ENCODE data around the gene CTXN1.
"Not testable (repeated sequence)": the region's sequence is repeated elsewhere in the genome, so short reads cannot be mapped to it uniquely, and the experiment has no call there.

Gene CTXN1

DNA sequence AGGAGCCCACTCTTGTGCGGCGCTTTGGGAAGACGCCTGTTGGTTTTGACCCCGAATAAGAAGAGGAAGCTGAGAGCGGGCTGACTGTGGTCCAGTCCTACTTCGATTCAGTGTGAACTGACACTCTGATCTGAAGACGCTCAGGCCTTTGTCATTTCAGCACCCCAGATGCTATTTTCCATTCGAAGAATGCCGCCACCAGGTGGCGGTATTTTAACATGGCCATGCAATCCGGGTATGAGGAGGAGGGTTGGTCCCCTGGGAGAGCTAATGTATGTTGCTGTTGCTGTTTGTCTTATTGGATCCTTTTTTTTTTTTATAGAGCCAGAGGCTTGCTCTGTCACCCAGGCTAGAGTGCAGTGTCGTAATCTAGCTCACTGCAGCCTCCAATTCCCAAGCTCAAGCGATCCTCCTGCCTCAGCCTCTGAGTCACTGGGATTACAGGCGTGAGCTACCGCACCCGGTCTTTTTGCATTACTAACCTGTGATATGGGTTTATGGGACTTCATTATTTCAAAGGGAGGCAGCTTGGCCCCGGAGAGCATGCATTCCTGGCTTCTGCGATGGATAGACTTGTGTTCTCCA, 18.3 kb upstream of the CTXN1 start:
- peak; percentile 85 to 86 for DNase-seq (ENCODE audit: low read depth in 2 of 2)

DNA sequence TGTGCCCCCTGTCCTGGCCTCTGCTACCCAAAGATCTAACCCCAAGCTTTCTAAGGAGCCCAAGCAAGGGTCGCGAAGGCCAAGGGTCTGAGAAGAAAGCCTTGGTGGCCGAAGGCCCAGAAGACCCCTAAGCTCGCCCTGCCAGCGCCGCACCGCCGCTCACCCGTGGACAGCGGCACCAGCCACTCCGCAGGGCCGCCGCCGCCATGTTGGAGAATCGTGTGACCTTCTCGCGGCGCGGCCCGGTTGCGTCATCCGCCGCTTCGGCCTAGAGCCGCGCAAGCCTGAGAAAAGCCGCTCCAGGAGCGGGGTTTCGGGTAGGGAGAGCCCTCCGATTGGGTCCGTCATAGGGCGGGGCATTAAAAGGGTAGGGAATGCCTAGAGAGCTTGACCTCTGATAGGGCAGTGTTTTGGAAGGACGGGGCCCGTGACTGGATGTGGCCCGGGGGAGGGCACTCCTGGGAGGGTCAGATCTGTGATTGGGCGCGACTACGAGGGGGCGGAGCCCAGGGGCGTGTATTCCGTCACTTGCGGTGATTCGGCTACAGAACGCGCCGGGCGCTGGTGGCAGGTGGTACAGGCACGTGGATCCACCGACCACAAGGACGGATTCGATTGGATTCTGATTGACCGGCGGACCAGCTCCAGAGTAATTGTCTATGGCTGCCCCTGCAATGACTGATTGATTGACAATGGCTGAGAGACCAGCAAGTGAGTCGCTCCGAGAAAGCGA, 17.7 kb upstream of the CTXN1 start, which contains the start of gene TIMM44:
TIMM44 (minus strand) TSS at position 223 of the 733 bp plus-strand sequence; CDS start at position 208, 15 bp downstream.
- peak; percentile 99 for DNase-seq (ENCODE audit: low read depth in 2 of 2)

DNA sequence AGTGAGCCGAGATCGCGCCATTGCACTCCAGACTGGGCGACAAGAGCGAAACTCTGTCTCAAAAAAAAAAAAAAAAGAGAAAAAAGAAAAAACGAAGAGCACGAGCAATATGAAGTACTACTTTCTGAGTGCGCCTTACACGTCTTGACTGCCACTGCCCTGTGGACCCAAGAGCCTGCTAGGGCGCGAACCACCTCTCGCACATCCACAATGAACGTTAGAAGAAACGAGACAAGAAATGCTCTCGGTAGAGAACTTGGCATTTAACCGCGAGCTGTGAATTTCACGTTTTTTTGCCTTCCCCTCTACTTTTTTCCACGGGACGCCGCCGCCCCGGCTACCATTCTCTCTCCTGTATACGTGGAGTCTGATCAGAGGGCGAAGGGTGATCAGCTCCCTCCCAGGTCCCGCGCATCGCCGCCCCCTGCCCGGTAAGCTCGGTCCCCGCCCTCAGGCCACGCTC, 17.1 kb upstream of the CTXN1 start:
- DNase-seq (ENCODE audit: low read depth in 2 of 2): no peak

DNA sequence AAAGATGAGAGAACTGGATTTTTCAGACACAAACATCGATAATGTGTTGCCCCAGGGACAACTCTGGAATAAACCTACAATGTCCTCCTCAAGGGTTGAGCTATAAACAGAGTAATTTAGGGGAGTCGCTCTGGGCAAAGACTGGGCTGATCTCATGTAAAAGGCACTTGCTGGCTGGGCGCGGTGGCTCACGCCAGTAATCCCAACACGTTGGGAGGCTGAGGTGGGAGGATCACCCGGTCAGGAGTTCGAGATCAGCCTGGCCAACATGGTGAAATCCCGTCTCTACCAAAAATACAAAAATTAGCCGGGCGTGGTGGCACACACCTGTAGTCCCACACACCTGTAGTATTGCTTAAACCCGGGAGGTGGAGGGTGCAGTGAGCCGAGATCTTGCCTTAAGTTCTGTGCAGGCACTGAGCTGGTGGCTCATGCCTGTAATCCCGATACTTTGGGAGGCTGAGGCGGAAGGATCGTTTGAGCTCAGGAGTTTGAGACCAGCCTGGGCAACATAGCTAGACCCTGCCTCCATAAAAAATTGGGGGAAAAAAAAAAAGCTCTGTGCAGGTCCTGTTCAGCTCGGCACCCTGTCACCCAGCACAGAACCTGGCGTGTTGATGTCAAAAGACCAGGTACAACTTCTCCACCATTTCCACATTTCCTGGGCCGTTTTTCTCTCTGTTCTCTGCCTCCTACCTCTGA, 16.1 kb upstream of the CTXN1 start:
- no peak for DNase-seq (ENCODE audit: low read depth in 2 of 2)

DNA sequence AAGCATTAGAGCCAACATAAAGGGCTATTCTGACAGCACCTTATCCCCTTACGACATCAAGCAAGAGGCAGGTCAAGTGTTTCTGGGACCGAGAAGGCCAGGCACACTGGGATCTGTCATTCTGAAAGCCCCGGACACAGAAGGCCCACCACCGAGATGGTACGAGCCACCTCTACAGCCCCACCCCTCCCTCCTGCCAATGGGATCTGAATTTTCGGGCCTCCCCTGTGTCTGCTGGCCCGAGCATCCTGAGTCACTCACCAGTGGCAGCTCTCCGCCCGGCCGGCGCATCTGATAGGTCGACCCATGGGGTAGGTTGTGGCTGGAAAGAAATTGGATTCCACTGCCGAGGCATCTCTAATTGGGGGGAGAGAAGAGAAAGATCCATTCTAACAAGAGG, 14.9 kb upstream of the CTXN1 start:
- DNase-seq (ENCODE audit: low read depth in 2 of 2): no peak

DNA sequence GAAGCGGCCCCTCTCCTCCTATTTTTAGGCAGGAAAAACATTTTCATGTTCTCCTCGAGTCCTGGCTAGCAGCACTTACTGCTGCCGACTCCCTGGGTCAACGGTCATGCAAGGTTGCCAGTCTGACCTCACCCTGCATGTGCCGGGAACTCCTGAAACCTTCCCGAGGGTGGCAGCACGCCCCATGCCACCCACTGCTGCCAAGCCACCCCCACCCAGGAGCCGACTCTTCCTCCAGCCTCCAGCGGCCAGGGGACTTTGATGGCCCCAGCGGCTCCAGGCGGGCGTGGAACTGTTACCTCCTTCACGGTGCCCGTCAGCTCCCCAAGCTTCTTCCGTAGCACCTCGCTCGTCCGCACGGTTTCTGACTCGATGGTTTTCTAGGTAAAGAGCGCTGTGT, 8.8 kb upstream of the CTXN1 start:
- no peak for DNase-seq (ENCODE audit: low read depth in 2 of 2)

DNA sequence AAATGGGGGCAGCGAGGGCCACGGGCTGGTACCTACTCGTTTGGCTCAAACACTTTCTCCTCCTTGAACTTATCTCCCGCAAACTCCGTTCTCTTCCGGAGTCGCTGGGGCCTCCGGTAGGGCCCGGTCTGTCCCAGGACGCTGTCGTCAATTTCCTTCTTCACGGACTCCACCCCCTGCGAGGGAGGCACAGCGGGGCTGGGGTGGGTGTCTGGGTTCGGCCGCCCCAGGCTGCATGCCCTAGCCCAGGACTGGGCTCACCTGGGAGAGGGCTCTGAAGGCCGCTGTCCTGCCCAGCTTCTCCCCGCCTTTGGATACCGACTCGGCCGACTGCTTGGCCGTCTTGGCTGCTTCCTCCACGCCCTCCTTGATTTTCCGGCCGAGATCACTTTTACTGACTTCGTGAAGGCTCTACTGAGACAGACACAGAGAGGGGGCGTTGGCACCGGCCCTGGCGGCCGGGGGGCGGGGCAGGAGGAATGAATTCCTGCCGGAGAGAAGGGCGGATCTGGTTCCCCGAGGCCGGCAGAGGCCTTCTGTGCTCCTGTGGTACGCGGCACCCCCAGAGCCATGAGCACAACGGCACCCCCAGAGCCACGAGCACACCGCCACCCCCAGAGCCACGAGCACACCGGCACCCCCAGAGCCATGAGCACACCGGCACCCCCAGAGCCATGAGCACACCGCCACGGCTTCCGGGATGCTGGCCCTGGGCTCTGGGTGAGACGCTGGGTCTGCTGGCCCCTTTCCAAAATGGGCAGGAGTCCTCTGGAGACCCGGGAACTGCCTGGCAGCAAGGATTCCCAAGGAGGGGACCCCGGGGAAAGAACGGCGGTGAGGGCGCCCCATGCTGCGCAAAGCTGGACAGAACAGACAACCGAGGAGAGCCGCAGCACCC, 8.1 kb upstream of the CTXN1 start:
- DNase-seq (ENCODE audit: low read depth in 2 of 2): no peak

DNA sequence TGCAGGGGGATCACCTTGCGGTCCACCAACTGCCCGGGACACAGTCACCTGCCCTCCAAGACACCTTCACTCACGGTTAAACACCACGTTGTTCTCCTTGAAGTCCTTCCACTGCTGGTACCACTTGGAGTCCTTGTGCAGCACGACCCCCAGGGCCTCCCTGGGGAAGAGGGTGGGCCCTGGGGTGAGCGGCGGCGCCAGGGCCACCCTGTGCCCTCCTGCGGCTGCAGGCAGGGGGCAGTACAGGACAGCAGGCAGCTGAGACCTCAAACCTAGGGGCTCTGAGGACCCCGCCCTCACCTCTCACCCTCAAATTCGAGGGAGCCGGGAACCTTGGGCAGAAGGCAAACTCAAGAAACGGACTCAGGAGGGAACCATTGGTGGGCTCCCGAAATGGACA, 7.5 kb upstream of the CTXN1 start:
- DNase-seq (ENCODE audit: low read depth in 2 of 2): no peak

DNA sequence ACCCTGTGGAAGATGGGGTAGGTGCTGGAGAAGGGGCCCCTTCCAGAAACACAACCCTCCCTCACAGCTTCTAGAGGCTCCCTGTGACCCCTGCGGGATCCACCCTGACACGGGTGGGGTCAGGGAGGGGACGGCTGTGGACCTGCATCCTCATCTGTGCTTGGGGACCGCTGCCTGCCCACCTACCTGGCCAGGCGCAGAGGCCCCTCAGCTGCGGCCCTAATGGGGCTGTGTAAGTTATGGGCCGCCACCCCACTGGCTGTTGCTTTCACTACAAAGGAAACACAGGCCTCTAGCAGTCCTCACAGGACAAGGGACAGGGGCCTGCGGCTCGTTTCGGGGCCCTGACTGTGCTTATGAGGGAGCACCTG, 7.0 kb upstream of the CTXN1 start:
- no peak for DNase-seq (ENCODE audit: low read depth in 2 of 2)

DNA sequence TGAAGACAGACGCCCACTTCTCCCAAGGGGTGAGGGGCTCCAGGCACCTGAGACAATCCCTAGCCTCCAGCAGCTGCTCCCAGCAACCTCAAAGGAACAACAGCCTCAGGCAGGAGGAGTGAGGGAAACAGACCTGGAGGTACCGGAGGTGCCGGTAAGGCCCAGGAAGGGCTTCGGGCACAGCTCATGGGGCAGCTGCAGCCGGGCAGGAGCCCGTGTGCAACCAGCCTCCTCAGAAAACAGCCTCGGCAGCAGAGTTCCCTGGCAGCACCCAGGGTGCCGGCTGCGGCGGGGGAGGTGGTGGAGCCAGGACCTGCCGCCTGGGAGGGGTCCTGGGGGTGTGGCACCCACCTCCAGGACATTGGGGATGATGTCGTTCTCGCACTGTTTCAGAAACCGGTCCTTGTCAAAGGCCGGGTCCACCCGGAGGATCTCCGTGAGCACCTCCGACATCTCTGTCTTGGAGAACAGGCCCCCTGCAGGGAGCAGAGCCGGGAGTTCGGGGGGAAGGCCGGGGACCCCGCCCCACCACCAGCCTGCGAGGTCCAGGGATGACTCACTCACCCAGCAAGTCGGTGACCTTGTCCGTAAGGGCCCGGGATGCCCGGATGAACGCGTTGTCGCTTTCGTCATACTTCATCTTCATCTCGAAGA, 6.5 kb upstream of the CTXN1 start:
- DNase-seq (ENCODE audit: low read depth in 2 of 2): no peak

DNA sequence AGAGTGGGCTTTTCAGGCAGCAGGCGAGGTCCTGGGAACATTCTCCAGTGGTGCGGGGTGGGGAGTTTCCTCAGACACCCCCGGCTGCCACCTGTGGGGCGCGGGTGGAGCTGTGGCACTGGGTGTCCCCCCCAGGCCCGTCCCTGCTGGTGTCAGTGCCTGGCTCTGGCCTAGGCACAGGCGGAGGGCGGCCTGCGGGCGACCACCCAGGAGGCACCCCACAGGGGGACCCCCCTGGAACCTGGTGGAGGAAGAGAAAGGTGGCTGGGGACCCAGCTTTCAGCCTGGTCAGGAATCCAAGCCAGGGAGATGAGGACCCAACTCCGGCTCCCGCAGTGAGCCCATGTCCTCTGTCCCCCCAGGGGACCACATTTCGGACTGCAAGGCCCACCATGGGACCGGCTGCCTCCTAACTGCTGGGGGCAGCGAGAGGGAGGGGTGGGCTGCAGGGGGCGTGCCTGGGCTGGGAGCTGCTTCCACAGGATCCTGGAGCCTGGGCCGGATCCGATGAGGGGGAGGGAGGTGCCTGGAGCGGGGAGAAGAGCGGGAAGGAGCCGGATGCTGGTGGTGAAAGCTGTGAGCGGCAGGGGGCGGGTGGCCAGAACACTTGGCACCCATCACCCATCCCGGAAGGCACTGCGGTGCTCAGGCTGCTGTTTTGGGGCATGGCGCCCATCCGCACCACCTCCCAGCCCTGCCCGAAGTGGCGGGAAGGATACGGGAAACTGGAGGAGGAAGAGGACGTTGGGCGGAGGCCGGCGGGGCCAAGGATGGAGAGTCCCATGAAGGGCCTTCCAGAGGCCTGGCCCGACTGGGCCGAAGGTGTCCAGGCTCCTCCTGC, 5.5 kb upstream of the CTXN1 start:
- DNase-seq (ENCODE audit: low read depth in 2 of 2): no peak

DNA sequence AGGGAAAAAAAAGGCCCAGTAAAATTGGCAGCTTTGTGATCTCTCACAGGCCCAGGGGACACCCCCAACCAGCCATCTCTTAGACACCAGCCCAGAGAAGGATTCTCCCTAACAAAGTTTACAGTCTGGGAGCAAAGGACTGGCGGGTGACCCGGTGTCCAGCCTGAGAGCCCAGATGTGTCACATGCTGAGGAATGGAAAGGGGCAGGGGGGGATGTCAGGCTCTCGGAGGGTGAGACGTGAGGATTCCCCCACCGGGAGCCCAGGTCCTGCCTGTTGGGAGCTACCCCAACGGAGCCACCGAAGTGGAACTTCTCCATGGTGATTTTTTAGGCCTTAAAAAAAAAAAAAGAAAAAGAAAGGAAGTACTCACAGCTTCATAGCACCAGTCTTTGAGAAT, 4.8 kb upstream of the CTXN1 start:
- DNase-seq (ENCODE audit: low read depth in 2 of 2): no peak

DNA sequence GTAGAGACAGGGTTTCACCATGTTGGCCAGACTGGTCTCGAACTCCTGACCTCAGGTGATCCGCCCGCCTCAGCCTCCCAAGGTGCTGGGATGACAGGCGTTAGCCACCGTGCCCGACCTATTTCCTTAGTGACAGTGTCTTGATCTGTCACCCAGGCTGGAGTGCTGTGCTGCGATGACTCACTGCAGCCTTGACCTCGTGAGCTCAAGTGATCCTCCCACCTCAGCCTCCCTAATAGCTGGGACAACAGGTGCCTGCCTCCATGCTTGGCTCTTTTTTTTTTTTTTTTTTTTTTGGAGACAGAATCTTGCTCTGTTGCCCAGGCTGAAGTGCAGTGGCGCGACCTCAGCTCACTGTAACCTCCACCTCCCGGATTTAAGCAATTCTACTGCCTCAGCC, 4.1 kb upstream of the CTXN1 start:
- DNase-seq (ENCODE audit: low read depth in 2 of 2): not testable (repeated sequence)

DNA sequence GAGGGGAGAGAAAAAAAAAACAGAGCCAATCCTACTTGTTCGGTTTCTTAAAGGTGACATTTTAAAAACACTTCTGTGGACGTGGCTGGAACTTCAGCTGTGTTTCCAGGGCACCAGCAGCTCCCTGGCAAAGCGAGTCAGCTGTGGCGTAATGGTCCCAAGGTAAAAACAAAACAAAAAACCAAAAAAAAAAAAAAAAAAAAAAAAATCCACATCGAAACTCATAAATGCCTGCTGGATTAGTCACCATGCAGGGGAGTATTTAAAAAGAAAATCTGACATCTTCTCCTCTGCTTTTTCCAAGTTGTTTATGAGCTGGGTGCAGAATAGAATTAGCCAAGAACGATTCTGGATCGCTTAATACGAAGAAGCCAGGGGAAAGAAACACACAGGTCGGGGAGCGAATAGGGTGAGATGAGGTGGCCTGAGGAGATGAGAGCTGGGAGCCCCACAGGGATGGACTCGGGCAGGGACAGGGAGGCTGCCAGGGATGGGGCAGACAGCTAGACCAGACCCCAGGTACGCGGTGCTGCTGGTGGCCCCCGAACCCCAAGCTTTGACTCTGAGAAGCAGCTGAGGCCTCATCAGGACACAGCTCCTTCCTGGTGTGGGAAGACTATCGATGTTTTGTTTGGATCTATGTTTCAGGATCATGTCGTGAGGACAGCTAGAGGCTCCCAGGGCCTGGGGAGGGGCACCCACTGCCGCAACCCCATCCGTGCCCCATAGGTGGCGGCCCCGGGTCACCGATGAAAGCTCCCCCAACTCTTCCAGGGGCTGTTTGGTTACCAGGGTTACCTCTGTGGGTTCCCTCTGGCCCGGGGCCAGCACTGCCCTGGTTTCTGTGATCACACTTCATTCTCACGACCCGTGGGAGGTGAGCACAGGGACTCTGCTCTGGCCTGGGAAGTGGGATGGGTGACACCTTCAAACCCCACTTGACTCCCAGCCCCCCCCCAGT, 3.1 kb upstream of the CTXN1 start:
- DNase-seq (ENCODE audit: low read depth in 2 of 2): peak; percentile 63 to 69

DNA sequence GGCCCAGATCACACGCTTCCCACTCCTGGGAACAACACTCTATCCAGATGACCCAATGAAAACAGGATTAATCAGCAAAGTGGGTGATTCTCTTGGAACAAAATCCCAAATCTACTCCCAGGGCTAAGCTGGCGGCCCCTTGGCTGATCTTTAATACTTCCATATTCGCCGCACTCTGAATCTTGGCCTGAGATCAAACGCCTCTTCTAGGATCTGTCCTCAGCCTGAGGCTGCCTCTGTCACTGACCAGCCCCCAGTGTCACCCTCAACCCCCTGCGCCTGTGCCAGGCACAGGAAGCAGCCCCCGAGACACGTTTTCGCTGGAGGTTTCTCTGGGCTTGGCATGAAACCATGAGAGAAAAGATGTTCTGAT, 2.4 kb upstream of the CTXN1 start:
- DNase-seq (ENCODE audit: low read depth in 2 of 2): no peak

DNA sequence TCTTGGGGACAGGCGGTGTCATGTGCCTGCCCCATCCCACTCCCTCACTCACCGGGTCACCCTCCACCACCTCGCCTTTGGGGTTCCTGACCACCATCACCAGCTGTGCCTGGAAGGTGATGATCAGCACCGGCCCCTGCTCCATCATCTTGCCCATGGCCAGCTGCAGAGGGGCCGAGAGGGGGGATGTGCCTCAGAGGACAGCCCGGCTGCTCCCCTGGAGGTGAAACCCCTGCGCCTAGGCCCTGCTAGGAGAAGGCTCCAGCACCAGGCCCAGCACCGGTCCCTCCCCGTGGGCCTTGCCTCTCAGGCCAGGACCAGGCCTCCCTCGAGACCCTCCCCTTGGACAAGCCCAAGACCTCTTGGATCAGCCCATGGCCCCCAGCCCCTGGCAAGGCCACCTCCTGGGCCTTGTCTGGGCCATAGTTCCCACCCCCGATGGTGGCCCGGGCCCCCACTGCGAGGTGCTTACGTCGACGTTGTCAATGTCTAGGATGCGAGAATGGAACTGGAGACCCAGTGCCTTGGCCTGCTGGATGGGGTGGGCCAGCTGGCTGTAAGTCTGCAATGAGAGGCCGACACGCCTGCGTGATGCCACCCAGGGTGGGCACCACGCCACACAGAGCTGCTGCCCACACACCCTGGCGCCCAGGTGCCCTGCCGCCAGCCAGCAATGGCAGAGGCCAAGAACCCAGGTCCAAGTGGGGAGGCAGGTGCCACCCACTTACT, 1.8 kb upstream of the CTXN1 start:
- no peak for DNase-seq (ENCODE audit: low read depth in 2 of 2)

DNA sequence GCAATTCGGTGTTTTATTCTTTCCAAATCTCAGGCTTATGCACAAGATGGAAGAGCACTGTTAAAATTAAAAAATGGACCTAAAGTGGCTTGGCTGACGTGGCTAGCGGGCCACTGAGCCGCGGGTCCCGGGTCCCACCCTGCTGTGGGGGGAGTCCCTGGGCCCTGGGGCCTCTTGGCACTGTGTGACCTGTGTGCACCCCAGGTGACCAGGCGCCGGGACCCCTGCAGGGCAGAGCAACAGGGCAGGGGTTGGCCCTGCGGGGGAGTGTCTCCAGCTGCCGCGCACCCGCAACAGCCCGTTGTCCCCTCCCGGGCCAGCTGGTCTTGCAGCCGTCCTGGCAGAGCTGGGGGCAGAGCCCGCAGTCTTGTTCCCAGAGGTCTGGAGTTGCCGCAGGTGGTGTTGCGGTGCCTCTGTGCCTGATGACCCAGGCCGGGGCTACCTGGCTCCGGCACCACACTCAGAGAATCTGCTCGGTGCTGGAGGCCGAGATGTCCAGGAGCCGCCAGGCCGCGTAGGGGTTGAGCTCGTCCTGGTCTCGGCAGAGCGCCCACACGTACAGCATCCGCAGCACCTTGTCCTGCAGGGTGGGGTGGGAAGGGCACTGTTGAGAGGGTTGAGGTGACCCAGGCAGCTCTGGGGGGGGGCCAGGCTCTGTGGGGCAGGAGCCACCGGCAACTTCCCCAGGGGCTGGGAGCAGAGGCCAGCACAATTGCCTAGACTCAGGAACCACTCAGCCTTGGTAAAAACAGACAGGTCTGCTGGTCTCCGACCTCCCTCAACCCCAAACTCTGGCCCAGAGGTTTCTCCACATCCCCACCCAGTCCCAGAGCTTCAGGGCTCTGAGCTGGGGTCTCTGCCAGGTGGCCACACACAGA, 1.0 kb upstream of the CTXN1 start:
- DNase-seq (ENCODE audit: low read depth in 2 of 2): no peak
